AG04449 (cell line): Measurements from ENCODE around the gene QRFP.

Experiments
- CTCF ChIA-PET: fragments of 350-600 bp; formaldehyde crosslinking; extraction: SDS; loops from one replicate; lab custom pipeline; 2021; ENCODE audit warnings: antibody characterized with exemption; lab: Yijun Ruan, JAX
- POLR2A ChIA-PET: fragments of 400-600, 350-600 bp; formaldehyde crosslinking; extraction: SDS; loops from one replicate; lab custom pipeline; 2020; ENCODE audit warnings: antibody characterized with exemption, inconsistent platforms; lab: Yijun Ruan, JAX
- DNase-seq: peaks from one replicate; pipeline ENCODE4 v3.0.0-alpha.2; 2010; ENCODE audit warnings: low read depth, low spot score
- H3K4me3 ChIP-seq: 2 replicates; pipeline ENCODE4 v1.5.1; 2011; ENCODE audit warnings: low read depth, mild to moderate bottlenecking, control low read depth, low read length
- CTCF ChIP-seq: IDR thresholded peaks from one replicate; pipeline ENCODE4 v1.5.1; 2011; ENCODE audit warnings: mild to moderate bottlenecking, moderate library complexity, low read length, control low read depth, inconsistent platforms; ENCODE audit not compliant: insufficient read depth; ENCODE audit errors: missing control alignments

Gene QRFP

GRCh38 chr9:130905902-130906734 is 9.5 kb upstream of the QRFP start:
- DNase-seq, result no peak
- TF ChIP-seq CTCF, result no peak
- no peak overlapping the region for H3K4me3 ChIP-seq
- POLR2A ChIA-PET, result no interaction called here
- CTCF ChIA-PET, result interaction anchor here (2.7 kb wide), 1 partner anchor 92 kb away, joined by 11 read pairs; no protein-coding TSS in a partner anchor

GRCh38 chr9:130905125-130905901 is 8.7 kb upstream of the QRFP start:
- no peak overlapping the region for H3K4me3 ChIP-seq
- ChIA-PET POLR2A (no interaction called here), CTCF (interaction anchor here (1.0 to 2.7 kb wide), 2 partner anchors 93 to 151 kb away, joined by 3 to 11 read pairs; no protein-coding TSS in a partner anchor)
- no peak for DNase-seq
- no peak for TF ChIP-seq CTCF

- no peak for TF ChIP-seq CTCF
- POLR2A ChIA-PET, result no interaction called here
- no peak overlapping the region for H3K4me3 ChIP-seq
- CTCF ChIA-PET, result interaction anchor here (1.0 to 2.7 kb wide), 2 partner anchors 94 to 152 kb away, joined by 3 to 11 read pairs; no protein-coding TSS in a partner anchor
- DNase-seq, result no peak
These were observed 7.7 kb upstream of the QRFP start for GRCh38 chr9:130904070-130905044.

GRCh38 chr9:130903194-130904069 is 6.8 kb upstream of the QRFP start:
- H3K4me3 ChIP-seq, result no peak overlapping the region
- DNase-seq, result no peak
- CTCF ChIA-PET, result interaction anchor here (1.0 to 2.7 kb wide), 3 partner anchors 10 to 95 kb away, joined by 3 to 11 read pairs (median 5); no protein-coding TSS in a partner anchor
- POLR2A ChIA-PET, result no interaction called here
- TF ChIP-seq CTCF, result no peak
